Measurements from ENCODE around the gene ESRRG. TPM values are rescaled to one million over a fixed set of nuclear protein-coding genes. Genes with fewer than 3 reads are reported as not detected.

Gene ESRRG
- total and polyA plus RNA-seq, 4 donors = 0.07 to 0.47 (median 0.20) TPM

DNA sequence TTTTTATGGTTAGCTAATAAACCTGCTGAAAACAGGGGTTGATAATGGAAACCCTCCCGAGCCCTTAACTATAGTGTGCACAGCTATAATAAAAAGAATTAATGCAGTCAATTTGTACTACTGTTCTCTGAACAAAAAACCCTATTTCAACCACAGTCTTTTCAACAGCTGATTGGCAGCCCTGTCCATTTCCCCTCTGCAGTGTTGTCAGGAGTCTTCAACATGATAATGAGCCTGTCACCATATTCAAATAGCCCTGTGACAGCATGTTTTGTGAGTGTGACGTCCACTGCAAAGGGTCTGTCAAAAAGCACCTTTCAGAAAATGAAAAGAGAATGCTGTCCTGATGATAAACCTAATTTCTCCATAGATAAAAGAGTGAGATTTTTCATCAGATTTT, 92.7 kb downstream of the ESRRG start:
- Histone ChIP-seq H3K9me3 (ENCODE audit: control insufficient read depth in 4 of 4, low read length in 3 of 4) (no peaks in the 10 kb centered on the region), H3K27ac (ENCODE audit: low read depth in 1 of 2, low read length in 2 of 2) (no peak overlapping the region), H3K36me3 (ENCODE audit: control insufficient read depth in 4 of 4, insufficient read depth in 3 of 4, low read depth in 1 of 4, low read length in 3 of 4) (no peaks in the 10 kb centered on the region), H3K4me1 (ENCODE audit: control insufficient read depth in 4 of 4, insufficient read depth in 4 of 4, low read length in 3 of 4) (no peaks in the 10 kb centered on the region), H3K9ac (ENCODE audit: low read depth in 1 of 2, low read length in 2 of 2) (no peak overlapping the region), H3K4me3 (ENCODE audit: low read depth in 1 of 3, low read length in 3 of 3) (no peak overlapping the region), H3K27me3 (ENCODE audit: control insufficient read depth in 4 of 4, insufficient read depth in 4 of 4, low read length in 3 of 4) (peaks cover 0 to 3% (median 0%) of the 10 kb centered on the region in 4 donors)
- WGBS = 70% methylated on average over 2 of the region's 2 CpGs
- no peak for DNase-seq (ENCODE audit: low spot score)
- TF ChIP-seq HNF4G (IDR thresholded peaks at IDR 0.05) (no peak), TAF1 (conservative IDR thresholded peaks at IDR 0.05) (no peak), YY1 (IDR thresholded peaks at IDR 0.05) (no peak), SP1 (IDR thresholded peaks at IDR 0.05) (no peak), CTCF (IDR thresholded peaks at IDR 0.05; ENCODE audit: low read depth, low read length, missing input control) (no peak)
- TF ChIP-seq, protein P1, sequence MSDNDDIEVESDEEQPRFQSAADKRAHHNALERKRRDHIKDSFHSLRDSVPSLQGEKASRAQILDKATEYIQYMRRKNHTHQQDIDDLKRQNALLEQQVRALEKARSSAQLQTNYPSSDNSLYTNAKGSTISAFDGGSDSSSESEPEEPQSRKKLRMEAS (IDR thresholded peaks at IDR 0.05) = no peak
- TF ChIP-seq, protein P2, sequence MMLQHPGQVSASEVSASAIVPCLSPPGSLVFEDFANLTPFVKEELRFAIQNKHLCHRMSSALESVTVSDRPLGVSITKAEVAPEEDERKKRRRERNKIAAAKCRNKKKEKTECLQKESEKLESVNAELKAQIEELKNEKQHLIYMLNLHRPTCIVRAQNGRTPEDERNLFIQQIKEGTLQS (IDR thresholded peaks at IDR 0.05) = no peak

DNA sequence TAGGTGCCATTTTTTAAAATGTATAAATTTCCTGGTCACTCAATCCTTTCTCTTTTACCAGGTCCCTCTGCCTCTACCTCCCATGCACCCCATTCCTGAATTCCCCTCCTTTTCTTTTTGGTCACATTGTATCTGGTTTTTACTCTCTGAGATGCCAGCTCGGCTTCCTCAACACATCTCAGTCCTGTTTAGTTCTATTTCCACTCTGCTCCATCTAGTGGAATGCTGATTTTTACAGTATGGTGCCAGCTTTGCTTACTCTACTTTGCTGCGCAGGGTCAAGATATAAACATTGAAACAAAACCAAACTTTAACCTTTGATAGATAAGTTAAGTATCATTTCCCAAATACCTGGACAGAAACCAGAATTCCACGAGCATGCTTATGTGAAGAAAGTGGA, 96.0 kb downstream of the ESRRG start:
- 73% methylated on average over 3 of the region's 3 CpGs for WGBS
- Histone ChIP-seq H3K9me3 (ENCODE audit: control insufficient read depth in 4 of 4, low read length in 3 of 4) (no peaks in the 10 kb centered on the region), H3K36me3 (ENCODE audit: control insufficient read depth in 4 of 4, insufficient read depth in 3 of 4, low read depth in 1 of 4, low read length in 3 of 4) (no peaks in the 10 kb centered on the region), H3K27ac (ENCODE audit: low read depth in 1 of 2, low read length in 2 of 2) (no peak overlapping the region), H3K4me3 (ENCODE audit: low read depth in 1 of 3, low read length in 3 of 3) (no peak overlapping the region), H3K4me1 (ENCODE audit: control insufficient read depth in 4 of 4, insufficient read depth in 4 of 4, low read length in 3 of 4) (no peaks in the 10 kb centered on the region), H3K9ac (ENCODE audit: low read depth in 1 of 2, low read length in 2 of 2) (no peak overlapping the region), H3K27me3 (ENCODE audit: control insufficient read depth in 4 of 4, insufficient read depth in 4 of 4, low read length in 3 of 4) (no peaks in the 10 kb centered on the region)
- DNase-seq (ENCODE audit: low spot score) = no peak
- TF ChIP-seq YY1 (IDR thresholded peaks at IDR 0.05) (no peak), EGR1 (IDR thresholded peaks at IDR 0.05; ENCODE audit: low read depth in 2 of 2) (no peak), HNF4A (conservative IDR thresholded peaks at IDR 0.05) (no peak), SP1 (IDR thresholded peaks at IDR 0.05) (no peak), FOXA1 (IDR thresholded peaks at IDR 0.05) (no peak), RAD21 (IDR thresholded peaks at IDR 0.05) (no peak), TAF1 (conservative IDR thresholded peaks at IDR 0.05) (no peak), JUND (IDR thresholded peaks at IDR 0.05) (no peak), FOXA2 (IDR thresholded peaks at IDR 0.05) (no peak), REST (IDR thresholded peaks at IDR 0.05) (no peak), RXRA (IDR thresholded peaks at IDR 0.05) (no peak), NR2F2 (IDR thresholded peaks at IDR 0.05) (no peak), GABPA (IDR thresholded peaks at IDR 0.05 in 1 of 2, conservative IDR thresholded peaks at IDR 0.05 in 1 of 2) (no peak)
- TF ChIP-seq, protein P1 (IDR thresholded peaks at IDR 0.05) = no peak
- TF ChIP-seq, protein P2 (IDR thresholded peaks at IDR 0.05) = no peak
